K562 (cell line): Measurements from ENCODE around the gene FRRS1L. TPM values are rescaled to one million over a fixed set of nuclear protein-coding genes. Genes with fewer than 3 reads are reported as not detected.
A peak's percentile ranks its signal among the peaks of the same experiment; 100 is the strongest.

ENCODE experiments used
- ADNP ChIP-seq: fragments of 200-800 bp; sonication (Bioruptor generic); IDR thresholded peaks from 2 replicates; pipeline ENCODE4 v1.6.1; 2016; ENCODE audit warnings: missing genetic modification characterization, missing compliant biosample characterization
- FOSL1 ChIP-seq: fragments of 200-800 bp; sonication (Bioruptor generic); conservative IDR thresholded peaks from 2 replicates; pipeline ENCODE4 v1.6.1; 2016; ENCODE audit warnings: missing genetic modification characterization, missing compliant biosample characterization
- FOXK2 ChIP-seq, 2 experiments: fragments of 450-650 bp; IDR thresholded peaks in 1 of 2; conservative IDR thresholded peaks in 1 of 2; 2 replicates each; pipeline ENCODE4 v1.6.1; 2016; ENCODE audit warnings: low read depth in 2 of 2, mild to moderate bottlenecking in 1 of 2
- HDAC3 ChIP-seq: fragments of 450-650 bp; IDR thresholded peaks from 2 replicates; pipeline ENCODE4 v1.6.1; 2018; ENCODE audit warnings: borderline replicate concordance, mild to moderate bottlenecking, moderate library complexity; ENCODE audit not compliant: partially characterized antibody
- KLF13 ChIP-seq: fragments of 450-650 bp; IDR thresholded peaks from 2 replicates; pipeline ENCODE4 v1.6.1; 2016; ENCODE audit warnings: missing genetic modification characterization, low read depth, mild to moderate bottlenecking, missing compliant biosample characterization, moderate library complexity, borderline replicate concordance
- KLF6 ChIP-seq: fragments of 250-450 bp; sonication (Bioruptor Pico); IDR thresholded peaks from 2 replicates; pipeline ENCODE4 v1.4.0; 2020; ENCODE audit warnings: mild to moderate bottlenecking, moderate library complexity, borderline replicate concordance
- LARP7 ChIP-seq: fragments of 450-650 bp; IDR thresholded peaks from 2 replicates; pipeline ENCODE4 v1.6.1; 2016
- MAFG ChIP-seq: fragments of 450-650 bp; conservative IDR thresholded peaks from 2 replicates; pipeline ENCODE4 v1.6.1; 2016; ENCODE audit warnings: missing genetic modification characterization, missing compliant biosample characterization
- NFE2 ChIP-seq: IDR thresholded peaks from 2 replicates; pipeline ENCODE4 v1.6.1; 2014; ENCODE audit warnings: antibody characterized with exemption, low read depth
- SMAD4 ChIP-seq: fragments of 250-450 bp; sonication (Bioruptor Pico); conservative IDR thresholded peaks from 2 replicates; pipeline ENCODE4 v1.8.0; 2021; ENCODE audit warnings: inconsistent platforms, mild to moderate bottlenecking, moderate library complexity
- SRF ChIP-seq, 2 experiments: fragments of 250-450, 450-650 bp in 1 of 2; sonication (Bioruptor Pico) in 1 of 2; sonication (generic) in 1 of 2; formaldehyde crosslinking; IDR thresholded peaks; 2 replicates each; pipeline versions ENCODE4 v1.5.0 to v1.5.1; 2020 to 2022; ENCODE audit warnings: mild to moderate bottlenecking in 1 of 2, missing genetic modification reagents in 1 of 2
- TEAD1 ChIP-seq, 2 experiments: fragments of 450-650 bp in 1 of 2; sonication (generic) in 1 of 2; formaldehyde crosslinking; IDR thresholded peaks; 2 replicates each; pipeline versions ENCODE4 v1.4.0 to v1.8.0; 2020 to 2022; ENCODE audit warnings: mild to moderate bottlenecking in 2 of 2, missing genetic modification reagents in 1 of 2
- THAP7 ChIP-seq: fragments of 250-450 bp; sonication (Bioruptor Pico); IDR thresholded peaks from 2 replicates; pipeline ENCODE4 v1.5.0; 2021
- YY1 ChIP-seq, 3 experiments: IDR thresholded peaks; 2 replicates each; pipeline ENCODE4 v1.6.1; 2011; ENCODE audit warnings: low read length in 2 of 3, mild to moderate bottlenecking in 2 of 3, moderate library complexity in 2 of 3, borderline replicate concordance in 1 of 3, control low read depth in 1 of 3, low read depth in 1 of 3; ENCODE audit not compliant: insufficient read depth in 3 of 3, insufficient replicate concordance in 2 of 3, control insufficient read depth in 1 of 3, insufficient read length in 1 of 3; ENCODE audit errors: extremely low read depth in 1 of 3
- ZNF12 ChIP-seq: sonication (generic); formaldehyde crosslinking; IDR thresholded peaks from 2 replicates; pipeline ENCODE4 v1.4.0; 2020; ENCODE audit warnings: mild to moderate bottlenecking, missing genetic modification reagents
- ZNF449 ChIP-seq: fragments of 250-450 bp; sonication (Bioruptor Pico); IDR thresholded peaks from 2 replicates; pipeline ENCODE4 v1.8.0; 2022; ENCODE audit warnings: moderate library complexity, mild to moderate bottlenecking, inconsistent platforms
- polyA plus RNA-seq, 8 experiments: library from polyadenylated mRNA; depleted of rRNA in 4 of 8; stranded (reverse) in 5 of 8; unstranded in 3 of 8; fragments of >200 nt; fragmentation: Nextera tagmentation in 2 of 8; fragmentation: Illumina TruSeq in 1 of 8; extraction: Ambion mirVana in 2 of 8; extraction: Trizol in 1 of 8; gene quantifications; 2 replicates each; pipeline versions ENCODE4 v1.2.1 to v1.2.3, GENCODE V29; 2011 to 2014; ENCODE audit warnings: inconsistent platforms in 1 of 8, missing spikeins in 1 of 8
- total RNA-seq, 7 experiments: library from RNA; depleted of rRNA in 6 of 7; stranded (reverse); fragments of >200 nt in 6 of 7; fragmentation: Illumina TruSeq in 2 of 7; extraction: Trizol in 2 of 7; gene quantifications; 2 replicates each; pipeline versions ENCODE4 v1.2.1 to v1.2.3, GENCODE V29; 2011 to 2021; ENCODE audit warnings: low replicate concordance in 1 of 7
- TF ChIP-seq, protein P1 (sequence below): fragments of 450-650 bp; IDR thresholded peaks from 2 replicates; pipeline ENCODE4 v1.6.1; 2016; ENCODE audit warnings: antibody characterized with exemption
- TF ChIP-seq, protein P2 (sequence below), 2 experiments: fragments of 450-650 bp in 1 of 2; sonication (generic) in 1 of 2; formaldehyde crosslinking in 1 of 2; IDR thresholded peaks in 1 of 2; conservative IDR thresholded peaks in 1 of 2; 2 replicates each; pipeline versions ENCODE4 v1.6.1 to v1.8.1; 2016 to 2023; ENCODE audit warnings: mild to moderate bottlenecking in 2 of 2, moderate library complexity in 2 of 2, inconsistent platforms in 1 of 2, missing genetic modification reagents in 1 of 2

The FRRS1L gene
- total and polyA plus RNA-seq, 9 of the 15 experiments (the other 6 are each of a cell fraction or from before 2014, with no cell fraction given) = under 0.01 to 0.04 (median 0.03) TPM; not detected in 5

GRCh38 chr9:109134167-109134578 lies 32.9 kb downstream of the FRRS1L start (continued):
- TF ChIP-seq, protein P1, sequence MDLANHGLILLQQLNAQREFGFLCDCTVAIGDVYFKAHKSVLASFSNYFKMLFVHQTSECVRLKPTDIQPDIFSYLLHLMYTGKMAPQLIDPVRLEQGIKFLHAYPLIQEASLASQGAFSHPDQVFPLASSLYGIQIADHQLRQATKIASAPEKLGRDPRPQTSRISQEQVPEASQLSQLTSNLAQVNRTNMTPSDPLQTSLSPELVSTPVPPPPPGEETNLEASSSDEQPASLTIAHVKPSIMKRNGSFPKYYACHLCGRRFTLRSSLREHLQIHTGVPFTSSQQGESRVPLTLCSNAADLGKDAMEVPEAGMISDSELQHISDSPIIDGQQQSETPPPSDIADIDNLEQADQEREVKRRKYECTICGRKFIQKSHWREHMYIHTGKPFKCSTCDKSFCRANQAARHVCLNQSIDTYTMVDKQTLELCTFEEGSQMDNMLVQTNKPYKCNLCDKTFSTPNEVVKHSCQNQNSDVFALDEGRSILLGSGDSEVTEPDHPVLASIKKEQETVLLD = peak; percentile 53; the same call in 1 of the 2 replicates
- peak; percentile 64 to 88 for TF ChIP-seq FOXK2 (conservative IDR thresholded peaks at IDR 0.05 in 1 of 2, IDR thresholded peaks at IDR 0.05 in 1 of 2; ENCODE audit: low read depth in 2 of 2)
- no peak for TF ChIP-seq KLF13
- 0 out of 4 replicates have a peak, but pooled peaks of 1 of the 2 experiments have one; percentile 29 for TF ChIP-seq TEAD1 (CRISPR knock-in tag; IDR thresholded peaks at IDR 0.05)
- peak; percentile 82 for TF ChIP-seq NFE2
- TF ChIP-seq FOSL1 (tag) = peak; percentile 99
- no peak for TF ChIP-seq ZNF12 (CRISPR knock-in tag)
- peak; percentile 72 for TF ChIP-seq HDAC3
- no peak for TF ChIP-seq ZNF449
- peak; percentile 52; the same call in 1 of the 2 replicates for TF ChIP-seq MAFG (tag)
- TF ChIP-seq KLF6 (CRISPR knock-in tag) = no peak
- 0 out of 2 replicates have a peak, but pooled peaks have one; percentile 41 for TF ChIP-seq ADNP
- TF ChIP-seq THAP7 (CRISPR knock-in tag) = no peak
- TF ChIP-seq LARP7 = no peak
- TF ChIP-seq SRF (CRISPR knock-in tag; IDR thresholded peaks at IDR 0.05) = no peak
- no peak for TF ChIP-seq SMAD4
- TF ChIP-seq YY1 (IDR thresholded peaks at IDR 0.05; ENCODE audit: borderline replicate concordance in 1 of 3, control insufficient read depth in 1 of 3, extremely low read depth in 1 of 3, insufficient read depth in 3 of 3, insufficient read length in 1 of 3, insufficient replicate concordance in 2 of 3, low read depth in 1 of 3, low read length in 2 of 3) = peak in 1 of 3 experiments; percentile 5
- TF ChIP-seq, protein P2, sequence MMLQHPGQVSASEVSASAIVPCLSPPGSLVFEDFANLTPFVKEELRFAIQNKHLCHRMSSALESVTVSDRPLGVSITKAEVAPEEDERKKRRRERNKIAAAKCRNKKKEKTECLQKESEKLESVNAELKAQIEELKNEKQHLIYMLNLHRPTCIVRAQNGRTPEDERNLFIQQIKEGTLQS (IDR thresholded peaks at IDR 0.05) = peak; percentile 90
- TF ChIP-seq, protein P2 (CRISPR knock-in tag; conservative IDR thresholded peaks at IDR 0.05) = peak; percentile 55; the same call in 1 of the 2 replicates
